ENCODE data around the gene CDK5. TPM values are rescaled to one million over a fixed set of nuclear protein-coding genes. Genes with fewer than 3 reads are reported as not detected.

CDK5 gene
- total RNA-seq (2014; rRNA removed; shearing (Covaris generic)), result 34.3 and 39.2 TPM in 2 replicates

GRCh38 chr7:151057506-151057988, at the start of gene CDK5:
CDK5 (minus strand) TSS chr7:151057897; CDS start chr7:151057848, 49 bp downstream.
- no peaks in the 10 kb centered on the region for H3K27me3 ChIP-seq
- peaks cover 5% of the 10 kb centered on the region; the same call in 1 of the 2 replicates for H3K4me1 ChIP-seq
- DNase-seq, result peak in 1 of 2 experiments; percentile 71
- H3K9me3 ChIP-seq (replicated peaks), result no peaks in the 10 kb centered on the region
- H3K27ac ChIP-seq, result peak within 1 kb of the TSS; percentile 96
- no peaks in the 10 kb centered on the region for H3K36me3 ChIP-seq
- H3K4me3 ChIP-seq, result peak within 1 kb of the TSS; percentile 68

DNA sequence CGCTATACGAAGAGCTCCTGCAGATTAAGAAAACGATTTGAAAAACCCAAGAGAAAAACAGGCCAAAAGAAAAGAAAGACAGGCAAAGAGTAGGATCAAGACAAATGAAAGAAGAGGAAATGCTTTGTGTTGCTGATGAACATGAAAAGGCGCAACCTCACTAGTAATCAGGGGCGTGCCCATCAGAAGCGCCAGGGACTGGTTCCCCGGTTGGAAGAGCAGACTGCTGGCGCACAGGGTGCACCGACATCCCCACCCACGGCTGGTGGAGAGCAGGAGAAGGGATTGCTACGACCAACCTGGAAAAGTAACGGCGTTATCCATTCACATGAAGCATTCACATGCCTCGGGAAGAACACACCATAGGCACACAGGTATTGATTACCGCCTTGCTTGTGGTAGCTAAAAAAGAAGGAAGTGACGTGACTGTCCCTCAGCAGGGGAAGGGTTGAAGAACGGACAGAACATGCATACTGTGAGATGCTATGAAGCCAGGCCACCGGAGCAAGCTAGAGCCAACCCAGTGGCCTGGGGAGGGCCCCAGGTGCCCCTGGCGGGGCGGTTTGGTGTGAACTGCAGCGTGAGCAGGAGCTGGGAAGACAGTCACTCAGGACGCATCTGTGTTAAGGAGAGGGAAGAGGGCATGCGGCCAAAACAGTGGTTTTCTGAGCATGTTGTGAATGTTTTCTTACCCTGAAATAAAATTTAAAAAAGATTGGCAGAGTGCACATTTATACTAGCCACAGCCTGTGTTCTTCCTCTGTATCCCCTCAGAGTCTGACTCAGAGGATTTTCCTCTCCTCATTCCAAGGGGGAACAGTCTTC, 46.9 kb upstream of the CDK5 start:
- Histone ChIP-seq H3K27me3 (no peaks in the 10 kb centered on the region), H3K27ac (no peak overlapping the region), H3K36me3 (peaks cover 31% of the 10 kb centered on the region), H3K9me3 (replicated peaks) (no peaks in the 10 kb centered on the region), H3K4me3 (no peak overlapping the region), H3K4me1 (peaks cover 3% of the 10 kb centered on the region; the same call in 1 of the 2 replicates)
- DNase-seq, result no peak

DNA sequence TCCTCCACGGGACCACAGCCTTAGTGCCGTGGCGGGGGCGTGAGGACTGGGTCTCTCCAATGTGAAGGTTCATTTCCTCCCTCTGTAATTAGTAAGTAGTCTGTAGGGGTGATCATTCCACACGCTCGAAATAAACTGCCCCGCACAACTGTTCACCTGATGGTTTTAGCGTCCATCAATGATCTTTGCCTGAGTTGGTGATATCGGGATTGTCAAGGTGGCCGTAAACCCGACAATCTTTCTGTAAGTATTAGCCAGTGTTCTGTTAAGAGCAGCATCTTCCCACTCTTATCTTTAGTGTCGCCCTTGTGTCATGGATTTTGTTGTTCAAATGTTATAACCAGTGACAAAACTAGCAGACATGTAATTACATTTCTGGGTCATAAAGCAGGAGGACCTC, 46.3 kb upstream of the CDK5 start:
- Histone ChIP-seq H3K27me3 (no peaks in the 10 kb centered on the region), H3K27ac (no peak overlapping the region), H3K36me3 (peaks cover 31% of the 10 kb centered on the region), H3K4me3 (no peak overlapping the region), H3K9me3 (replicated peaks) (no peaks in the 10 kb centered on the region), H3K4me1 (peaks cover 7% of the 10 kb centered on the region)
- DNase-seq, result no peak

GRCh38 chr7:151102991-151103390, 45.3 kb upstream of the CDK5 start:
- DNase-seq, result no peak
- H3K4me1 ChIP-seq, result peaks cover 7% of the 10 kb centered on the region
- no peaks in the 10 kb centered on the region for H3K27me3 ChIP-seq
- H3K4me3 ChIP-seq, result no peak overlapping the region
- peaks cover 31% of the 10 kb centered on the region for H3K36me3 ChIP-seq
- H3K9me3 ChIP-seq (replicated peaks), result no peaks in the 10 kb centered on the region
- H3K27ac ChIP-seq, result no peak overlapping the region

- DNase-seq, result no peak
- Histone ChIP-seq H3K4me1 (peaks cover 7% of the 10 kb centered on the region), H3K27me3 (no peaks in the 10 kb centered on the region)
Observed at GRCh38 chr7:151101621-151102396, 44.1 kb upstream of the CDK5 start.

DNA sequence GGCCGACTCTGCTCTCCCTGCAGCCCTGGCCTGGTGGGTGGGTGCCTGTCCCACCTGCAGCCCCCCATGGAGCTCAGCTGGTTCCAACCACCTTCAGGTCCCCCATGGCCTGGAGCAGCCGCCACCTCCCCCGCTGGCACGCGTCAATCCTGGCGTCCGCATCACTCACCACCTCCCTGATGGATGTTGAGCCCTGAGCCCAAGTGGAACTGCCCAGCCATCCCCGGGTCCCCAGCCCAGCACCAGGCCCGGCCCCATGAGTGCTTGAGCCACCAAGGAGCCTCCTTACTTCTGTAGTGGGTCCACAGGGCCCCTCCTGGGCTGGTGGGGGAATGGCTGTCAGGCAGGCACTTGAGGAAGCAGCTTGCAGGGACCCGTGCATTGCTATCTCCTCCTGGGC, 43.2 kb upstream of the CDK5 start:
- DNase-seq, result no peak
- Histone ChIP-seq H3K9me3 (replicated peaks) (no peaks in the 10 kb centered on the region), H3K36me3 (peaks cover 28% of the 10 kb centered on the region), H3K4me3 (no peak overlapping the region), H3K27ac (no peak overlapping the region), H3K27me3 (no peaks in the 10 kb centered on the region), H3K4me1 (peaks cover 7% of the 10 kb centered on the region)

More at GRCh38 chr7:151101621-151102396, 44.1 kb upstream of the CDK5 start:
- Histone ChIP-seq H3K4me3 (no peak overlapping the region), H3K27ac (no peak overlapping the region), H3K36me3 (peaks cover 34% of the 10 kb centered on the region), H3K9me3 (replicated peaks) (no peaks in the 10 kb centered on the region)

DNA sequence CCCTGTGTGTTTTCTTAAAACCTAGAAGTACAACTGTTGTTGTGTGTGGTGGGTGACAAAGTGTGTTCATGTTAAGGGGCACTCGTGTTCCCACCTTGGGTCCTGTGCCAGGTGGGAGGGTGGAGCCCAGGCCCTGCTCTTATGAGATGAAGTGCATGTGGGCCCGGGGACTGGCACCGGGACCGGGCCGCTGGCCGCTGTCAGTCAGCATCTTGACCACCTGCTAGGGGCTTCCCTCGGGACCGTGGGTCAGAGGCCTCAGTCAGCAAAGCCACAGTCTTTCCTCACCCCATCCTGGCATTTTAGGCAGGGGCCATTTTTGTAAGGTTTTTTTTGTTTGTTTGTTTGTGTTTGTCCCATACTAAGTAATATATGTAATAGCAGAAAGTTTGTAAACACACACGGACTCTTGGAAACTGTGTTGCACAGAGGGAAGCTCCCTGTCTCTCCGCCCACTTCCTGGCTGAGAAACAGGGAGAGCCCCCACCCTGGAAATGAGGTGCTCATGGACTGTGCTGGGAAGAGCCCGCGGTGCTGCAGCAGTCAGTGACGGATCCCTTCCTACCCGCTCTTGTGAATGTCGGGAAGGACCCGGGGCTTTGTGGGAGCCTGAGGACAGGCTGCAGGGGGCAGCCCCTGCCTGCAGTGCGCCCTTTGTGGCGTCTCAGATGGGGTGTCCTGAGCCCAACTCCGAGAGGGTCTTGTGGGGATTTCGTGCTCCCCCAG, 42.0 kb upstream of the CDK5 start:
- H3K4me3 ChIP-seq, result no peak overlapping the region
- DNase-seq, result peak in 1 of 2 experiments; percentile 37
- peaks cover 7% of the 10 kb centered on the region for H3K4me1 ChIP-seq
- no peaks in the 10 kb centered on the region for H3K27me3 ChIP-seq
- H3K27ac ChIP-seq, result peak overlapping the region; percentile 5; the same call in 1 of the 2 replicates
- H3K9me3 ChIP-seq (replicated peaks), result no peaks in the 10 kb centered on the region
- H3K36me3 ChIP-seq, result peaks cover 24% of the 10 kb centered on the region

- no peaks in the 10 kb centered on the region for H3K27me3 ChIP-seq
- H3K27ac ChIP-seq, result no peak overlapping the region
- H3K4me3 ChIP-seq, result no peak overlapping the region
- H3K9me3 ChIP-seq (replicated peaks), result no peaks in the 10 kb centered on the region
- peaks cover 7% of the 10 kb centered on the region for H3K4me1 ChIP-seq
- peaks cover 13% of the 10 kb centered on the region for H3K36me3 ChIP-seq
- no peak for DNase-seq
Observed at GRCh38 chr7:151095828-151096475, 38.3 kb upstream of the CDK5 start.

DNA sequence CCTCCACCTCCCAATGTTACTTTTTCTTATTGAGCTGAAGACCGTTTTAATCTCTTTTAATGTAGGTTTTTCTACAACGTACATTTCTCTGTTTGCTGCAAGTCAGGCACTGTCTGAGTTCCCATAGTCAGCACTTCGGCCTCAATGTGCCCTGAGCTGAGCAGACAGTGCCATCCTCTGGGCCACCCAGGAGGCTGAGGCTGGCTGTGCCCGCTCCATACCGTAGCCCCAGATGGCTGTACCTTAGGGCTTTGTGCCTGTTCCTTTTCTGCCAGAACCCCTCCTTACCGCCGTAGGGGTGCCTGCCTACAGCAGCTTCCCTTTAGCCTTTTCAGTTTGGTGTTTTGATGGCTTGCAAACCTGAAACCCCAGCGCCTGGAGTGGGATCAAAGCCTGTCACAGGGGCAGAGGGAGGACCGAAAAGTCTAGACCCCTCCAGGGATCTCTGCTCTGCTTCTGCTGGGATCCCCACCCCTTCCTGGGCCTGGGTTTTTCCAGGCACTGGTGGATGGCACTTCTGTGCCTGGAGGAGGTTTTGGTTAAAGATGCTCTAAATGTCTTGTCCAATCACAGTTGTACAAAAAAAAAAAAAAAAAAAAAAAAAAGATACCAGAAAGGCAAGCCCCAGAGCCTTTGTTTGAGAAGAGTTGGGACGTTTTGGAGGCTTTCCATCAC, 37.6 kb upstream of the CDK5 start:
- no peak for DNase-seq
- Histone ChIP-seq H3K9me3 (replicated peaks) (no peaks in the 10 kb centered on the region), H3K36me3 (peaks cover 13% of the 10 kb centered on the region), H3K27ac (no peak overlapping the region), H3K27me3 (no peaks in the 10 kb centered on the region), H3K4me1 (peaks cover 7% of the 10 kb centered on the region), H3K4me3 (no peak overlapping the region)

DNA sequence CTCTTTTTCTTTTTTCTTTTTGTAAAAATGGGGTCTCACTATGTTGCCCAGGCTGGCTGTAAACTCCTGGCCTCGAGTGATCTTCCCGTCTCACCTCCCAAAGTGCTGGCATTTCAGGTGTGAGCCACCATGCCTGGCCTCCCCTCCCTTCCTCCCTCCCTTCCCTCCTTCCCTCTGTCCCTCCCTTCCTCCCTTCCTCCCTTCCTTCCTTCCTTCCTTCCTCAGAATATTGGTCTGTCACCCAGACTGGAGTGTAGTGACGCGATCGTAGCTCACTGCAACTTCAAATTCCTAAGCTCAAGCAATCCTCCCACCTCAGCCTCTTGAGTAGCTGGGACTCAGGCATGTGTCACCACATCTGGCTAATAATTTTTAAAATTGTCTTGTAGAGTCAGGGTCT, 37.0 kb upstream of the CDK5 start:
- H3K36me3 ChIP-seq, result peaks cover 13% of the 10 kb centered on the region
- H3K27ac ChIP-seq, result no peak overlapping the region
- H3K4me3 ChIP-seq, result no peak overlapping the region
- no peaks in the 10 kb centered on the region for H3K27me3 ChIP-seq
- DNase-seq, result no peak
- peaks cover 7% of the 10 kb centered on the region for H3K4me1 ChIP-seq
- H3K9me3 ChIP-seq (replicated peaks), result no peaks in the 10 kb centered on the region

DNA sequence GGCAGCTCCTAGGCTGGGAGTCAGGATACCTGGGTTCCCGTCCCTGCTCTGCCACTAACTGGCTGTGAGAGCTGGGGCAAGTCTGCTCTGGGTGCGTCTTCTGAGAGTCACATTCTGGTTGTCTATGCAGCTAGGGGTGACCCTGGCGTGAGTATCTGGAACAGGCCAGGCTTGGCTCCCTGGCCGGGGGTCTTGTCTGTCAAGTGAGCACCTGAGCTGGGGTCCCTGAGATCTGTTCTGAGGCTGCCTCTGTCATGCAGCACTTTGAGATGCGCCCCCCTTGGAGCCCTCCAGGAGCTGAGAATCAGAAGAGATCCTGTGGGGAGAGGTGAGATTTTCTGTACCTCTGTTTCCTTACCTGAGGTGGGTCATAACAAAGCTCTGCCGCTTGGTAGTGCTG, 36.1 kb upstream of the CDK5 start:
- Histone ChIP-seq H3K27me3 (no peaks in the 10 kb centered on the region), H3K27ac (no peak overlapping the region)
- no peak for DNase-seq

GRCh38 chr7:151091988-151092387, 34.3 kb upstream of the CDK5 start:
- peaks cover 18% of the 10 kb centered on the region for H3K4me1 ChIP-seq
- no peaks in the 10 kb centered on the region for H3K27me3 ChIP-seq
- no peaks in the 10 kb centered on the region for H3K9me3 ChIP-seq (replicated peaks)
- H3K27ac ChIP-seq, result no peak overlapping the region
- no peak overlapping the region for H3K4me3 ChIP-seq
- H3K36me3 ChIP-seq, result peaks cover 19% of the 10 kb centered on the region
- no peak for DNase-seq

More for the DNA sequence above, 36.1 kb upstream of the CDK5 start:
- Histone ChIP-seq H3K9me3 (replicated peaks) (no peaks in the 10 kb centered on the region), H3K4me3 (no peak overlapping the region), H3K4me1 (peaks cover 9% of the 10 kb centered on the region), H3K36me3 (peaks cover 13% of the 10 kb centered on the region)

DNA sequence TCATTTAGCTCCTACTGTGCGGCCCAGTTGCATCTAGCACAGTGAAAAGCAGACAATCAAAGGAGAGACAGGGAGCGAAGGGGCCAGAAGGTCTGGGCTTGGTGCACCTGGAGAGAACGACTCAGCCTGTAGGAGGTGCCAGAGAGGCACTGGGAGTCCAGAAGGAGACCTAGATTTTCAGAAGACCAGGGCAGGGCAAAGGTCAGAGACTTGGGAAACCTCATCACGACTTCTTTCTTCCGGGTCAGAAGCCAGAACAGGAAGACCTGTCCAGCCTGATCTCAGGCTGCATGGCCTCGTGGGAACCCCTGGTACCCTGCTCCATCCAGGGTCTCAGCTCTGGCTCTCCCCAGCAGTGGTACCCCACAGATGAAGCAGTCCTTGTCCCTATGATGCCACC, 33.7 kb upstream of the CDK5 start:
- Histone ChIP-seq H3K4me1 (peaks cover 18% of the 10 kb centered on the region), H3K36me3 (peaks cover 17% of the 10 kb centered on the region), H3K27me3 (no peaks in the 10 kb centered on the region), H3K4me3 (no peak overlapping the region), H3K9me3 (replicated peaks) (no peaks in the 10 kb centered on the region), H3K27ac (no peak overlapping the region)
- DNase-seq, result peak in 1 of 2 experiments; percentile 40

GRCh38 chr7:151091003-151091402, 33.3 kb upstream of the CDK5 start:
- Histone ChIP-seq H3K27ac (no peak overlapping the region), H3K4me3 (no peak overlapping the region), H3K36me3 (peaks cover 17% of the 10 kb centered on the region), H3K27me3 (no peaks in the 10 kb centered on the region), H3K9me3 (replicated peaks) (no peaks in the 10 kb centered on the region), H3K4me1 (peaks cover 18% of the 10 kb centered on the region)
- no peak for DNase-seq

Measured in SJCRH30 (cell line).